Activated CD4-positive, CD25-positive, alpha-beta regulatory T cell treated with anti-CD3 and anti-CD28 coated beads, Interleukin-2, amount 50 U/mL, for 24 hours (primary cell): ENCODE measurements around the gene SELENOI.
A peak's percentile ranks its signal among the peaks of the same experiment; 100 is the strongest.
"Not testable (repeated sequence)": the region's sequence is repeated elsewhere in the genome, so short reads cannot be mapped to it uniquely, and the experiment has no call there.

Source experiments
- ATAC-seq, 2 donors: fragments of 150-1000 bp; cut with Tn5 transposase; one replicate each; pipeline ENCODE4 v1.10.0; 2021; ENCODE audit warnings: mild to moderate bottlenecking in 1 of 2, moderate library complexity in 1 of 2

SELENOI gene

DNA sequence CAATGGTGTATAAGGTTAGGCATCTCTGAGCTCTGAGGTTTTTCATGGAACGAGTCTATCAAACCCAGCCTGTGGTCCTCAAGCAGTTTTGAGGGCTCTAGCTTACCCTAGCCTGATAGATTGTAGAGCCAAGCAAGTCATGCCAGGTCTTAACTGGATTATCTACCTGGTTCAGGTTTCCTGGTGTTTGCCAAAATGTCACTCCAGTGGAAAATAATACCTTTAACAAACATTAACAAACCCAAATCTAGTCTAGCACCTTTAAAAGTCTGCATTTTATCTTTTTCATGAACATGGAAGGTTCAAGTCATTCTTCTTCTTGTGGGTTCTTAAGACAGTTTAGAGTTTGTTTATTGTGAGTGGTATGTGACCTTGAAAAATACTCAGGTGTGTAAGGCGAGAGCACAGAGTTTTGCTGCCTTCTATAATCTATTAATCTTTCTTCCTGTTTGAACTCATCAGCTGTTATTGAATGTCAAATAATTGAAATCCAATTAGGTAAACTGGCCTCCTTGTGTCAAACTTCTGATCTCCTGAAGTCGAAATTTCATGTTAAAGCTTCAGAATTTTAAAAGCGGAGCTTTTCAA is 14.0 kb downstream of the SELENOI start:
- no peak for ATAC-seq

DNA sequence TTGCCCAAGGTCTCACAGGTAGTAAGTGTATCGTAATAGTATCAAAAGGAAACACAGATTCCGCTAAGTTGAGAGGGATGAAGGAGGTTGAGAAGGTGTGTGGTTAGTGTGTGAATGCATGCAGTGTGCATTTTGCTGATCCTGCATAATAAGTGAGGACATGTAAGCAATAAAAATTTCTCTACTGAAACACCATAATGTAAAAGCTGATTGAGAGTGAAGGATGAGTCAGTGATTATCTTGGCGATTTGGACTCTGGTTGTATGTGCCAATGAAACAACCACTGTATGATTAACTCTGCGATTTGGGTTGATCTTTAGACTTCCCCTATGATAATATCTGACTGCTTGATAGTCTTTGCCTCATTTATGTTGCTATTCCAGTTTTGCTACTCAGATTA is 17.4 kb downstream of the SELENOI start:
- peak; percentile 83 to 96 for ATAC-seq

DNA sequence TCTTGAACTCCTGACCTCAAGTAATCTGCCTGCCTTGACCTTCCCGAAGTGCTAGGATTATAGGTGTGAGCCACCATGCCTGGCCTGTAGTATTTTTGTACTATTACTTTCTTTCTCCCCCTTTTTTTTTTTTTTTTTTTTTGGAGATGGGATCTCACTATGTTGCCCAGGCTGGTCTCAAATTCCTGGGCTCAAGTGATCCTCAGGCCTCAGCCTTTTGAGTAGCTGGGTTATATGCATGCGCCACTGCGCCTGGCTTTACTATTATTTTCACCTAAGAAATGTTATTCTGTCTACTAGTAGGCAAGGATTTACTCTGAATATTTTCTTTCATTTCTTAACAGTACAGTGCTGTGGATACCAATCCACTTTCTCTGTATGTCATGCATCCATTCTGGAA is 18.0 kb downstream of the SELENOI start:
- no peak for ATAC-seq

DNA sequence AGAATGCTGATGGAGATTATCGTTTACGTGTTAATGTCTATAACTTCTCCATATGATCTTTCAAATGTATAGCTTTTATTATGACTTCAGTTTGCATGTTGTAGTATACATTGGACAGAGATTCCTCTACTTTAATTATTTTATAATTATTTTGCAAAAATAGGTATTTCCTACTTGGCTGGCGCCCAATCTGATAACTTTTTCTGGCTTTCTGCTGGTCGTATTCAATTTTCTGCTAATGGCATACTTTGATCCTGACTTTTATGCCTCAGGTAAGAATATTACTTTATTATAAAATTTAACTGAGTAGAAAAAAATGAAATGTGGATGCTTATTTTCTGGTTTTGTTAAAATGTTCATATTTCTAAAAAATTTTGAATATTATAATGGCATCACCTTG is 18.7 kb downstream of the SELENOI start:
- ATAC-seq, result no peak

DNA sequence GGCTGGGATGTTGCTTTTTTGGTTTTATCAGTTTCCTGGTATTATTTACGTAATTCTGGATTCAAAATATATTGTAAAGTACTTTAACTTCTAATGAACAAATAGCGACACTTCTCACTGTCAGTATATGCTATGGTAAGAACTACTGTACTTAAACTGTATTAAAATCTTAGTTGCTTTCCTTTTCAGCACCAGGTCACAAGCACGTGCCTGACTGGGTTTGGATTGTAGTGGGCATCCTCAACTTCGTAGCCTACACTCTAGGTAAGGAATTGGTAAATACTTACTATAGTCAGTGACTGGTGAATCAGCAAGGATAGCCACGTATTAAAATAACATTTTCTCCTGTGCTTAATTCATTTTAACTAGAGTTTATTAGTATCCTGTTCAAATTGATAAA is 21.0 kb downstream of the SELENOI start:
- ATAC-seq, result no peak

DNA sequence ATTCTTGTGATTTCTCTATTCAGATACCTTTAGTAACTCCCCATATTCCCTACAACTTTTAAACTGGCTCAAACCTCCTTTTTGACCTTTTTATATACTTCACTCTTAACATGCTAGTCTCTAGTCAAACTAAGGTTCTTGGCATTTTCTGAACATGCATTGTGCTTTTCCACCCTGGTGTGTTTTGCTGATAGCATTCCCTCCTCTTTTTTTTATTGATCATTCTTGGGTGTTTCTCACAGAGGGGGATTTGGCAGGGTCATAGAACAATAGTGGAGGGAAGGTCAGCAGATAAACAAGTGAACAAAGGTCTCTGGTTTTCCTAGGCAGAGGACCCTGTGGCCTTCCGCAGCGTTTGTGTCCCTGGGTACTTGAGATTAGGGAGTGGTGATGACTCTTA is 23.7 kb downstream of the SELENOI start:
- not testable (repeated sequence) for ATAC-seq

DNA sequence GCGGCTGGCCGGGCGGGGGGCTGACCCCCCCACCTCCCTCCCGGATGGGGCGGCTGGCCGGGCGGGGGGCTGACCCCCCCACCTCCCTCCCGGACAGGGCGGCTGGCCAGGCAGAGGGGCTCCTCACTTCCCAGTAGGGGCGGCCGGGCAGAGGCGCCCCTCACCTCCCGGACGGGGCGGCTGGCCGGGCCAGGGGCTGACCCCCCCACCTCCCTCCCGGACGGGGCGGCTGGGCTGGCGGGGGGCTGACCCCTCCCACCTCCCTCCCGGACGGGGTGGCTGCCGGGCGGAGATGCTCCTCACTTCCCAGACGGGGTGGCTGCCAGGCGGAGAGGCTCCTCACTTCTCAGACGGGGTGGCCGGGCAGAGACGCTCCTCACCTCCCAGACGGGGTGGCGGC is 25.0 kb downstream of the SELENOI start:
- not testable (repeated sequence) for ATAC-seq

DNA sequence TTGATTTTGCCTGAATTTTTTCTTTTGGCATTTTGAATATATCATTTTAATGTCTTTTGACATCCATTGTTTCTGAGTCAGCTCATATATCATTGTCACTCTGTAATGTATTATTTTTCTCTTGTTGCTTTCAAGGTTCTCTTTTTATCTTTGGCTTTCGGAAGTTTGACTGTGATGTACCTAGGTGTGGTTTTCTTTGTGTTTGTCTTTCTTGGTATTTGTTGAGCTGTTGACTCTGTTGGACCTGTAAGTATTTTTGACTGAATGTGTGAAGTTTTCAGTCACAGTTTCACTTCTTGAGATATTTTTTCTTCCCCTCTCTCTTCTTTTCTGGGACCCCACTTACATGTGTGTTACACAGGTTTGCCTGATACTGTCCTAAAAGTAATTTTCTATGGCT is 30.9 kb downstream of the SELENOI start:
- ATAC-seq, result no peak

DNA sequence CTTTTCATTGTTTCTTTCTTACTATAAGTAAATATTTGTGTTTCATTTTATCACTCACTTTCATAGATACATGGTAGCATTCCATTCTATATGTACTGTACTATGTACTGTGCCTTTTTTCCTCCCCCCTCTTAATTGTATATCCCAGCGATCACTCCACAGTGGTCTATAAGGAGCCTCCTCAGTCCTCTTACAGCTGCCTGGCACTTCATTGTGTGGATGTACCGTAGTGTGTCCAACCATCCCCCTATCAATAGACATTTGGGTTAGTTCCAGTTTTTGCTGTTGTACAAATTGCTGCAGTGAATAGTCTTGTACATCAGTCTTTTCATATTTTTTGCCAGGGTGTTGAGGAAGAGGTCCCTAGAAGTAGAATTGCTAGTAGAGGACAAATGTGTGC is 34.3 kb downstream of the SELENOI start:
- ATAC-seq, result no peak

DNA sequence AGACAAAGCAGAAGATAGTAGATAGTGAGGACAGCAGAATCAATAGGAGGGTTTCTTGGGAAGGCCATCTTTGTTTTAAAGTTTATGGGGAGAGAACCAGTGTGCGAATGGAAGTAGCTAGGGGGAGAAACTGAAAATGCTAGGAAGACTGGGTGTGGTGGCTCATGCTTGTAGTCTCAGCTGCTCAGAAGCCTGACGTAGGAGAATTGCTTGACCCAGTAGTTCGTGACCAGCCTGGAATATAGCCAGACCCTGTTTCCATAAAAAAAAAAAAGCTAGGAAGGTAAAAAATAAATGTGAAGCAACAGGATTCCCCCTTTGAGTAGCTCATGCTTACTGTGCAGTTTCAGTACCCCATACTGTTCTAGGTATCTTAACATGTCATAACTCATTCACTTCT is 36.6 kb downstream of the SELENOI start:
- ATAC-seq, result no peak

DNA sequence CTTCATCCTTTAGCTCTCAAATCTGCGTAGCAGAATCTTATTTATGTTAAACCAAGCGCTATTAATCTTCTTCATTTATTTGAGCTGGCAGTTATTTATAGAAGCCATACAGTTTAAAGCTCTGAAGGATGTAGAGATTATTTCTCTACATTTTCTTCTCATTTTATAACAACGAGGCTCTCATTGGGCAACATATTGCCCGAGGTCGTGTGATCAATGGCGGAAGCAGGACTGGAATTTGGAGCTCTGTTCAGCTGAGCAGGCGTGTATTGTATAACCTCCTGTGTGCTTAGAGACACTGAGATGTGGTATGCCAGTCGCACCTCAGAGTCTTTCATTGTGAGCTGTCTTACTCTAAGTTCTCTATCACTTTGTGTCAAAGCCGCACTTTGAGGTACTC is 38.2 kb downstream of the SELENOI start:
- no peak for ATAC-seq

DNA sequence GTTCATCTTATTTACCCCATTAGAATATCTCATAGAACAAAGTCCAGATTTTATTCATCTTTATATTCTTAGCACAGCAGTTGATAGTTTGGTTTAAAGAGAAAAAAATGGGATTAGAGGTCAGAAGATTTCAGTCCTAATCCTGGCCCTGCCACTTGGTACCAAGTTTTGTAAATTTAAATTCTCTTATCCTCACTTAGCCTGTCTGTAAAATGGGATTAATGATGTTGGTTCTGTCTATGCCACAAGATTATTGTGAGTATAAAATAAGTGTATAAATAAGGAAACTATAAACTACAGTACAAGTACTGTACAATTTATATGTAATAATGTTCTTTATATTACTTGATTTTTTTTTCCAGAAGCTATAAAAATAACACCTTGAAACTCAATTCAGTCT is 38.7 kb downstream of the SELENOI start:
- ATAC-seq, result no peak

DNA sequence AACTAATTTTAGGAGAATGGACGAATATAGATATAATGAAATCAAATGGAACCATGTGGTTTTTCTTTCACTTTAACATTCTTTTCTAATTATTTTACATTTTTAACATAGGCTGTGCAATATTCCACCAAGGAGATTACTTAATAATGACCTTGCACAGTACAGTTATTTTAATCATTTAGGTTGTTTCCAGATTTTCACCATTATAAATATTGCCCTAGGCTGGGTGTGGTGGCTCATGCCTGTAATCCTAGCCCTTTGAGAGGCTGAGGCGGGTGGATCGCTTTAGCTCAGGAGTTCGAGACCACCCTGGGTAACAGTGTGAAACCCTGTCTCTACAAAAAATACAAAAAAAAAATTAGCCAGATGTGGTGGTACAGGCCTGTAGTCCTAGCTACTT is 41.2 kb downstream of the SELENOI start:
- no peak for ATAC-seq

DNA sequence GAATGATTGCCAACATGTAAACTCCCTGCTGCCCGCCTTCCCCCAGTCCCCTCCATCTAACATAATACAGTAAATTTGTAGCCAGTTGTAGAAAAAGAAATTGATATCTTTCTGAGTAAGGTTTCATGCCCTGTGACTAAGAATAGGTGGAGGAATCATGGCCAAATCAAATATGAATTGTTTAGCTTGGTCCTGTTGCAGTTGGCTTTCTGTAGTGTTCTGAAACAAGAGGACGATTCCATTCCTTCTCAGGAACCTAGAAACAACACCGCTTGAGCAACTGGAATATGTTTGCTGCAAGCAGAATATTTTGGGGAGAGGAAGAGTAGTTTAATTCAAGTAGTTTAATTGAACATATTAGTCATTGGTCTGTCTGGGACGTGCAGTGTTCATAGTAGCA is 48.8 kb downstream of the SELENOI start:
- no peak for ATAC-seq

DNA sequence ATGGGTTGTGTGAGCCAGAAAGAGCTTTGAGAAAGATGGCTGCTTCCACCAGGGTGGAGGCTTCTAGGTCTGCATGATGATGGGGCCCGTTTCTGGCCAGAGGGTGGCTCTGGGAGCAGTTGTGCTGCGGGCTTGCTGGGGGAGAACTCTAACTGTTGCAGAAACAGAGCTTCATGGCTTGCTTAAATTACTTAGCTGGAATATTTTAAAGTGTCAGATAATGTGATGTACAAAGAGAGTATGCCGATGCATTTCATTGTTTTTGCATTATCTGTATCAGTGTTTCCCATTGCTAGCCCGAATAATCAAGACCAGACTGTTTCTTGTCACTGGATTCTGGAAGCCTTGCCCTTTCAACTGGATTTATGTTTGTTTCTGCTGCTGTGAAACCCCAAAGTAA is 49.5 kb downstream of the SELENOI start:
- no peak for ATAC-seq

DNA sequence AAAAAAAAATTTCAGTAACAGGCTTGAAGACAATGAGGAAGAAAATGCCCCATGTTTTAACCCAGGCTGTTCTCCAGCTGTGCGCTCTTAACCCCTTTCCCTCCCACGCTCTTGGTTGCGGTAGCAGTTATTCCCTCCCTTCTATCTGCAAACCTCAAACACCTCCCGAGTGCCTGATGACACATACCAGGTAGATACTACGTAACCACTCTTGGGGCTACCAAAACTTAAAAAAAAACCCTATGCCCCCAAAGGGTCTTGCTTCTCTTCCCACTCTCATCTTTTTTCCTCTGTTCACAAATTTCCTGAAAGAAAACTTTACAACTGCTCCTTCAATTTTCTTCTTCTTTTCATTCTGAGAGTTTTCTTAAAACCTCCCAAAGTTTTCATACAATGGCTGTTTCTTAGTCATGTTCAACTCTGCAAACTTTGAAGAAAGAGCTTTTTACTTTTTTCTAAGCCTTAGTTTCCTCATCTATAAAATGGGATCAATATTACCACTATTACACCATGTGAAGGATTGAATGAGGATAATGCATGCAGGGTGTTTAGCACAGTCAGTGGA is 50.9 kb downstream of the SELENOI start:
- peak; percentile 56 to 76 for ATAC-seq

DNA sequence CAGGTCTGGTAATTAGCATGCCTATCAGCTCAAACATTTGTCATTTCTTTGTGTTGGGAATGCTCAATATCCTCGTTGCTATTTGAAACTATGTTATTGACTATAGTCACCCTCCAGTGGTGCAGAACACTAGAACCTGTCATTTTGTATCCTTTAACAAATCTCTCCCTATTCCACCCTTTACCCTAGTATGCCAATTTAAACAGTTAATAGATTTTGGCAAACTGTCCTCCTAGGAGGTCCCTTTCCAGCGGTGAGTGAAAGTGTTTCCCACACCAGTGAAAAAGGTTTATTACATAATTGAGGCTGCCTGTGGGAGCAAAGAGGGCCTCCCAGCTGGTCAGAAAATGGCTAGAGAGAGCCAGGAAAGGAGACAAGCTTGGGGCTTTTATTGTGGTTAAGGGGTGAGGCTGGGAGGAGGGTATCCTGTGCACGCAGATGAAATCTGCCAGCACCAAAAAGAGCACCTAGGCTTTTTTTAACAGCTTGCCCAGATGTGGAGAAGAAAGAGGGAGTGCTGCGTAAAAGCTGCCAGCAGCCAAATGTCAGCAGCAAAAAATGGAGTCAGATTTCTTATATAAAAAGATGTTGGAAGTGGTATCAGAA is 53.9 kb downstream of the SELENOI start:
- ATAC-seq, result no peak

DNA sequence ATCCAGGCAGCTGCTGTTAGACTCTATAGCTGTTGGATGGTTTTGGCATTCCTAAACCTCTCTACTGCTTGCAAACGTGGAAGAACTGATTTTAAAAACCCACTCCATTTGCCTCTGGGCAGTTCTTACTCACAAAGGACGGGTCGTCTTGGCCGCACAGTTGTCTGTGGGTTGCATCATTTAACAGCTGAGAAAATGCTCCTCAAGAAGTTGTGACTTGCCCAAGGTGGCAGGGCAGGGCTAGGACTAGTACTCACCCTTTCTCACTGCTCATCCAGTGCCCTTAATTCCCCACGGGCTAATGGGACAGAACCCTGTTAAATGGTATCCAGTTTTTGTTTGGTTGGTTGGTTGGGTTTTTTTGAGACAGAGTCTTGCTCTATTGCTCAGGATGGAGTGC is 54.8 kb downstream of the SELENOI start:
- ATAC-seq, result no peak

DNA sequence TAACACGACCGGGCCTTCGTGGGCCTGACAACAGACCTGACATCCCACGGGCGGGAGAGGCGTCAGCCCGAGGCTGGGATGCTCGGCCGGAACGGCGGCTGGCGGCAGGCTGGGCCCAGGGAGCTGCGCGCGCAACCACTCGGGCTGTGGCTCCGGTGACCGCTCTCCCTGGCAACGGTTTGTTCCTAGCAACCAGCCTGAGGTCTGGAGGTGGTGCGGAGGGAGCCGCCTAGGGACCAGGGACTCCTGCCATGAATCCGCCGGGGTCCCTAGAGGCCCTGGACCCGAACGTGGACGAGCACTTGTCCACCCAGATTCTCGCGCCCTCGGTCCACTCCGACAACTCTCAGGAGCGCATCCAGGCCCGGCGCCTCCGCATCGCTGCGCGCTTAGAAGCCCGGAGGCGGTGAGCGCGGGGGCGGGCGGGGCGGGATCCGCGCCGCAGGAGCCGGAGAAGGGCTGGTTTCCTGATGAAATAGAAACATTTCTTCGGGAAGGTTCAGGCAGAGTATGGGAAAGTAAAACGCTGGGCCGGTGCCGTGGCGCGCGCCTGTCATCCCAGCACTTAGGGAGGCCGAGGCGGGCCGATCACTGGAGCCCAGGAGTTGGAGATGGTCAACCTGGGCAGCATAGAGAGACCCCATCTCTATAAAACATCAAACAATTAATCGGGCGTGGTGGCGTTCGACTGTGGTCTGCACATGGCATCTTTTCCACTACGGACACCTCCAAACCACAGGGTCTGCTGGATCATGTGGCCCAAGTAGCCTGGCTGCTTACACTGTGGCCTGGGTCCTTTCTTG is 56.0 kb downstream of the SELENOI start, which contains the start of gene DRC1:
DRC1 (plus strand) TSS at position 182 of the 803 bp plus-strand sequence; CDS start at position 252, 70 bp downstream.
- ATAC-seq, result no peak

DNA sequence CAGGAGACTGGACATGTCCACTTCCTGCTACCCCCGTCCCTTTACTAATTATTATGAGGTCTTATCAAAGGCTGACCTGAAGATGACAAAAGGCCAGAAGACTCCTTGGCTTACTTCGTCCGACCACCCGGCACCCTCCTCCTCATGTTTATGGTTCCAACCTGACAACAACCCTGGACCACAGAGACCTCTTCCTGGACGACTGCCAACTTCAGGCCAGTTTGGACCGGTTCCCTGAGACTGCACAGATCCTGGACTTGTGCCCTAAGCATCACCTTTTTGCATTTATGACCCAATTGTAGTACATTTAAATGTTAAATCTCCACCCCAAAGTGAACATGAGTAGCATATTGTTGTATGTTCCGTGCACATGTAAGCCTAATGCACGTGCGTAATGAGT is 61.6 kb downstream of the SELENOI start:
- no peak for ATAC-seq

DNA sequence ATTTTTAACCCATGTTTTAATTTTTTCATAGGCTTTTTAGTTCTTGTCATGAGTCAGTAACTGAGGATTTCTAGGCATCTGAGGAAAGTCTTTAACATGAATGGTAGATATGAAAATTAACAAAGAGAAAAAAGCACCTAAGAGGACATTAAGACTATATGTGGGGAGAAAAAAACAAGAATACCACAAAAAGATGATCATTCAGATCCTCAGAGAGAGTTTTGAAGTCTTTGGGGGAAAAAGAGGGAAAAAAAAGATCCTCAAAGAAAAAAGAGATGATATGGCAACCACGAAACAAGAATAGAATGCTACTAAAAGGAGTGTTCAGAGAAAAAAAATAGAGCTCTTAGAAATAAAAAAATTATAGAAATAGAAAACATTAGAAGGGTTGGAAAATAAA is 63.8 kb downstream of the SELENOI start:
- ATAC-seq, result no peak

DNA sequence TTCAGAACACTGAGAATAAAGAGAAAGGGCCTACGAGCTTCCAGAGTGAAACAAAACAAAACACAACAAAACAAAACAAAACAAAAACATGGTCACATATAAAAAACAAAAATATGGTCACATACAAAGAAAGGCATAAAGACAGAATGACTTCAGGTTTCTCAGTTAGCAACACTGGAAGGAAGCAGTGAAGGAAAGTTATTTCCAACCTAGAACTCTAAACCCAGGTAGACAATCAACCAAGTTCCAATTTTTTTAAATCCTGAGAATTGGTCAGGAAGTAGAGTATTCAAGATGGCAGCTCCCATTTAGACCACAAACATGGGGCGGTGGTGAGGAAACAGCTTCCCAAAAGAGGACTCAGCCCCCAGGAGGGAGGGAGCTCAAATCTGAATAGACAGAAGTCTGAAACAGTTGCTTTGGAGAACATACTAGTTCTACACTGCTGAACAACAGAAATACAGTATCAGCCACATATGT is 64.9 kb downstream of the SELENOI start:
- no peak for ATAC-seq

DNA sequence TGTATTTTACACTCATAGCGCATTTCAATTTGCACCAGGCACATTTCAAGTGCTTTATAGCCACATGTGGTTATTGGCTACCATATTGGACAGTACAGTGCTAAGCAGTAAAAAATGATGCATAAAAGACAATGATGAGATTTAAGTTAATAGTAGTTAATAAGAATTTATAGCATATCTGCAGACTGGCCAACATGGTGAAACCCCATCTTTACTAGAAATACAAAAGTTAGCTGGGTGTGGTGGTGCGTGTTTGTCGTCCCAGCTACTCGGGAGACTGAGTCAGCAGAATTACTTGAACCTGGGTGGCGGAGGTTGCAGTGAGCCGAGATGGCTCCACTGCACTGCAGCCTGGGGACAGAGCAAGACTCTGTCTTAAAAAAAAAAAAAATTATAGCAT is 65.5 kb downstream of the SELENOI start:
- no peak for ATAC-seq
